Ishikawa (cell line): Measurements from ENCODE around the gene POLA2.

Experiments used
- CEBPB ChIP-seq: IDR thresholded peaks from 2 replicates; pipeline ENCODE4 v1.6.1; 2012
- CREB1 ChIP-seq: IDR thresholded peaks from 2 replicates; pipeline ENCODE4 v1.6.1; 2012; ENCODE audit warnings: low read depth
- EGR1 ChIP-seq: IDR thresholded peaks from 2 replicates; pipeline ENCODE4 v1.6.1; 2012
- EP300 ChIP-seq: IDR thresholded peaks from 2 replicates; pipeline ENCODE4 v1.6.1; 2012; ENCODE audit warnings: borderline replicate concordance
- FOXM1 ChIP-seq: IDR thresholded peaks from 2 replicates; pipeline ENCODE4 v1.6.1; 2012; ENCODE audit warnings: low read depth, borderline replicate concordance
- MAX ChIP-seq: IDR thresholded peaks from 2 replicates; pipeline ENCODE4 v1.6.1; 2012
- NFIC ChIP-seq: IDR thresholded peaks from 2 replicates; pipeline ENCODE4 v1.6.1; 2012
- RAD21 ChIP-seq: IDR thresholded peaks from 2 replicates; pipeline ENCODE4 v1.6.1; 2012; ENCODE audit warnings: low read depth
- REST ChIP-seq: IDR thresholded peaks from 2 replicates; pipeline ENCODE4 v1.6.1; 2012; ENCODE audit warnings: low read depth, mild to moderate bottlenecking
- TAF1 ChIP-seq: IDR thresholded peaks from 2 replicates; pipeline ENCODE4 v1.6.1; 2012; ENCODE audit warnings: low read depth, mild to moderate bottlenecking
- TCF12 ChIP-seq: IDR thresholded peaks from 2 replicates; pipeline ENCODE4 v1.6.1; 2012; ENCODE audit warnings: low read depth
- TEAD4 ChIP-seq: IDR thresholded peaks from 2 replicates; pipeline ENCODE4 v1.6.1; 2012
- USF1 ChIP-seq: IDR thresholded peaks from 2 replicates; pipeline ENCODE4 v1.6.1; 2012
- YY1 ChIP-seq: IDR thresholded peaks from 2 replicates; pipeline ENCODE4 v1.6.1; 2012; ENCODE audit warnings: low read depth
- ZBTB7A ChIP-seq: IDR thresholded peaks from 2 replicates; pipeline ENCODE4 v1.6.1; 2012; ENCODE audit warnings: low read depth

POLA2 gene

GRCh38 chr11:65261591-65262380 is at the start of gene POLA2:
Gene POLA2, plus strand, starts transcription at chr11:65261962. Its CDS starts 331 bp downstream, at chr11:65262293.
- TF ChIP-seq ZBTB7A (no peak), USF1 (0 out of 2 replicates have a peak, but pooled peaks have one; percentile 28), NFIC (peak; percentile 92), YY1 (0 out of 2 replicates have a peak, but pooled peaks have one; percentile 21), EP300 (no peak; the same call in 1 of the 2 replicates), CEBPB (no peak), TEAD4 (peak; percentile 38), TAF1 (peak; percentile 95), EGR1 (peak; percentile 95), FOXM1 (no peak), TCF12 (no peak; the same call in 1 of the 2 replicates), CREB1 (no peak), MAX (peak; percentile 86), RAD21 (no peak), REST (no peak)

- TF ChIP-seq TCF12 = no peak
- no peak for TF ChIP-seq CREB1
- TF ChIP-seq TEAD4 = no peak
- TF ChIP-seq RAD21 = no peak
- TF ChIP-seq YY1 = no peak
- TF ChIP-seq EGR1 = no peak
- TF ChIP-seq REST = no peak
- no peak for TF ChIP-seq NFIC
- no peak for TF ChIP-seq MAX
- TF ChIP-seq FOXM1 = no peak
- no peak for TF ChIP-seq EP300
- TF ChIP-seq ZBTB7A = no peak
- no peak for TF ChIP-seq USF1
- no peak for TF ChIP-seq TAF1
- no peak for TF ChIP-seq CEBPB
Observed at GRCh38 chr11:65212226-65212801, 49.4 kb upstream of the POLA2 start.

- TF ChIP-seq FOXM1 = no peak
- TF ChIP-seq USF1 = no peak
- no peak for TF ChIP-seq MAX
- no peak for TF ChIP-seq REST
- TF ChIP-seq CEBPB = no peak
- no peak for TF ChIP-seq EP300
- TF ChIP-seq TCF12 = no peak
- TF ChIP-seq ZBTB7A = no peak
- no peak for TF ChIP-seq NFIC
- TF ChIP-seq TAF1 = no peak
- TF ChIP-seq TEAD4 = no peak
- TF ChIP-seq RAD21 = no peak
Observed at GRCh38 chr11:65213322-65214211, 48.2 kb upstream of the POLA2 start.
